HG02759 (cell line): ENCODE results near the gene LMX1B.

ENCODE experiments used
- ATAC-seq: cut with Tn5 transposase; IDR thresholded peaks from one replicate; pipeline ENCODE4 v1.9.1; 2021; ENCODE audit warnings: mild to moderate bottlenecking, moderate library complexity; ENCODE audit not compliant: unreplicated experiment

LMX1B gene

DNA sequence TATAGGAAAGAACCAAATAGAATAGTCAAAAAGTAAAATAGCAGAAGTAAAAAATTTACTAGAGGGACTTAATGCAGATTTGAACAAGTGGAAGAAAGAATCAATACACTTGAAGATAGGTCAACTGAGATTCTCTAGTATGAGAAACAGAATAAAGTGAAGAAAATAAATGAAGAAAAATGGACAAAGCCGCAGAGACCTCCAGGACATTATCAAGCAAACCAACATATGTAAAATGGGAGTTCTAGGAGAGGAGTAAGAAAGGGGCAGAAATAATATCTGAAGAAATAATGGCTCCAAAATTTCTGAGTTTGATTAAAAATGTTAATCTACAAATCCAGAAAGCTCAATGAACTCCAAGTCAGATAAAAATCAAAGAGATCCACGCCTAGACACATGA lies 121.1 kb downstream of the LMX1B start:
- ATAC-seq: no peak

DNA sequence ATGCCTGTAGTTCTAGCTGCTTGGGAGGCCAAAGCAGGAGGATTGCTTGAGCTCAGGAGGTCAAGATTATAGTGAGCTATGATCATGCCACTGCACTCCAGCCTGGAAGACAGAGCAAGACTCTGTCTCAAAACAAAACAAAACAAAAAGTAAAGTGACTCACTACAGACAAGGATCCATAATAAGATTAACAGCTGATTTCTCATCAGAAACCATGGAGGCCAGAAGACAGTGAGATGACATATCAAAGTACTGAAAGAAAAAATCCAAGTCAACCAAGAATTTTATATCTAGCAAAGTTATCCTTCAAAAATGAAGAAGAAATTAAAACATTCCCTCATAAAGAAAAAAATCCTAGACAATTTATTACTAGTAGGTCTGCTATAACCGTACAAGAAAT lies 121.8 kb downstream of the LMX1B start:
- ATAC-seq: no peak

DNA sequence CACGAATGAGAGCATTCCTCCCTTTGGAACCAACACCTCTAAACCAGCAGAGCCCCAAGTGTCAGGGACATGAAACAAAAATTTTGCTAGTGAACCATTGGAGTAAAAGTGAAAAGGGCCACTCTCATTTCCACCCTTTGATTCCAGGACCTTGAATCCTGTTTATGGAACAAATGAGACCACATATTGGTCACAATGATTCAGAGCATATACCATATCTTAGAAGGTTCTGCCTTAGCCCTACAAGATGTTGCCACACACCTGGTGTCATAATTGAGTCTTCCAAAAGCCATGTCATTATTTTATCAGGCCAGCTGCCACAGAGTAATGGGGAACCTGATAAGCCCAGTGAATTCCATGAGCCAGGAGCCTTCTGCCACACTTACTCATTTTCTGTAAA lies 124.8 kb downstream of the LMX1B start:
- ATAC-seq: no peak

DNA sequence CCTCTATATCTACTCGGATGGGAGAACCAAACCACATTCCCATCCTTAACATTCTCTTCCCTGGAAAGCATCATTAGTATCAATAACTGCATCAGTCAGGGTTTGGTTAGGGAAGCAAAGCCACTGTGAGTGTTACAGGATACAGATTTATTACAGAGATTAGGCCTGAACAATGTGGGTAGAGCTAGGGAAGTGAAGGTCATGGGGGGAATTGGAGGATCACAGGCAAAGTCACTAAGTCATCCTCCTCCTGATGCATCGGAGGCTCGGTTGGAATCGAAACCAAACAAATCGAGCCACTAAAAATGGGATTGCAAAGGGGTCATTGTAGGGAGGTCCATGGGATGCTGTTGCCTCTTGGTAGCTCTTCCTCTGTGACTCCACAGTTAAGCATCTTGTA lies 129.3 kb downstream of the LMX1B start:
- ATAC-seq: no peak

DNA sequence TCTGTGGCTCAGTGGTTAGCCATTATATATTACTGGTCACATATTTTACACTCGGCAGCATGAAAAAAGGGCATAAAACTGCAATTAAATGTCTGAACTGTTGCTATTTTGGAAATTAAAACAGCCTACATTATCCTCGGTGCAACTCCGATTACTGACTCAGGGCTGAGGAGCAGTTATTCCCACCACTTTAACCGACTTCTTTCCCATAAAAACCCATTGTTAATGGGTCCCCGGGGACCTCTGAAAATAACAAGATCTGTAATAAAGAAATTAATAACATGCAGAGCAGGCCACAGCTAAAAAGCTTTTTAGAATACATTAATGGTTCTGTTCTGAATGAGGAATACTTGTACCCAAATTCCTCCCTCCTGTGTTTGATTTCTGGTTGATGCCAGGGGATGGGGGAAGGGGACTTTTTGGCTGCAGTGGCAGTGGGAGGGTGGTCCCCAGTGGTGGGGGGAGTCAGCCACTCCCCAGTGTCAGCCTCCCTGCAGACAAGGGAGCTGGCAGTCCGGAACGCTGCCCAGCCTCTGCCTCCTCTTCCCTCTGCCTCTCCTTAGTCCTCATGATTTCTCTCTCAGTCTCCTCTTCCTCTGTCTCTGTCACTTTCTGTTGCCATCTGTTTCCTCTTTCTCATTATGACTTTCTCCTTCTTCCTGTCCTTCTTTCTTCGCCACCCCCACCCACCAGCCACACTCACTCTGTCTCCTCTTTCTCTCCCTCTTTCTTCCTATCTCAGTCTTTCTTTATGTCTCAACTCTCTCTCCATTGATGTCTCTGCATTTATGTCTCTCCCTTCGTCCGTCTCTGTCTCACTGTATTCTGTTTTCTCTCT lies 132.1 kb downstream of the LMX1B start:
- ATAC-seq: no peak
